Measurements from ENCODE around the gene NOL7. TPM values are rescaled to one million over a fixed set of nuclear protein-coding genes. Genes with fewer than 3 reads are reported as not detected.

The NOL7 gene
- total and polyA plus RNA-seq, 2 of the 8 experiments (the other 6 are each of a cell fraction or from before 2014, with no cell fraction given): 16.4 to 70.4 TPM

GRCh38 chr6:13604135-13604534 is 11.0 kb upstream of the NOL7 start:
- no peaks in the 10 kb centered on the region for H3K79me1 ChIP-seq (ENCODE audit: low read depth, low read length)

More at GRCh38 chr6:13604135-13604534, 11.0 kb upstream of the NOL7 start:
- 89% methylated on average over 4 of the region's 4 CpGs; no CpG with 5 or more reads in 1 of the 2 experiments for WGBS, 2 experiments (ENCODE audit: extremely low coverage in 1 of 2, insufficient coverage in 1 of 2, insufficient read length in 1 of 2, insufficient replicate concordance in 2 of 2, low coverage in 1 of 2, low lambda C conversion rate in 2 of 2, missing lambda C conversion rate in 1 of 2)
- Histone ChIP-seq H2BK12ac (ENCODE audit: low read depth, low read length) (no peak overlapping the region), H3K4me3 (ENCODE audit: extremely low read depth in 1 of 4, insufficient read depth in 2 of 4, low read depth in 3 of 4, low read length in 4 of 4) (no peak overlapping the region), H3K27ac (ENCODE audit: low read depth, low read length) (no peak overlapping the region), H4K8ac (ENCODE audit: extremely low read depth, insufficient read depth, low read length) (no peak overlapping the region), H3K4me1 (replicated peaks in 1 of 4; ENCODE audit: control insufficient read depth in 3 of 4, insufficient read depth in 4 of 4, low read length in 3 of 4) (no peaks in the 10 kb centered on the region), H3K23me2 (ENCODE audit: low read depth, low read length) (no peaks in the 10 kb centered on the region), H2BK120ac (replicated peaks; ENCODE audit: low read depth, low read length) (no peak overlapping the region), H3K18ac (ENCODE audit: extremely low read depth, low read length) (no peak overlapping the region), H2BK20ac (ENCODE audit: low read length) (no peak overlapping the region), H3K14ac (ENCODE audit: insufficient read length) (no peak overlapping the region), H2AFZ (ENCODE audit: low read length) (no peak overlapping the region), H4K20me1 (replicated peaks in 1 of 2; ENCODE audit: control insufficient read depth in 1 of 2, insufficient read depth in 2 of 2, low read length in 2 of 2) (no peaks in the 10 kb centered on the region), H3K79me2 (ENCODE audit: control insufficient read depth in 1 of 2, insufficient read depth in 2 of 2, low read length in 2 of 2) (no peaks in the 10 kb centered on the region), H3K4ac (replicated peaks; ENCODE audit: insufficient read length, low read depth, low read length) (no peak overlapping the region), H2BK5ac (ENCODE audit: low read depth, low read length) (no peak overlapping the region), H3K4me2 (ENCODE audit: insufficient read depth in 1 of 2, low read depth in 2 of 2, low read length in 2 of 2) (no peak overlapping the region), H4K91ac (replicated peaks; ENCODE audit: insufficient read length, low read length) (no peak overlapping the region), H3K9ac (replicated peaks in 1 of 4; ENCODE audit: extremely low read depth in 1 of 4, low read depth in 3 of 4, low read length in 3 of 4) (no peak overlapping the region), H3K56ac (replicated peaks; ENCODE audit: insufficient read length, low read depth, low read length) (no peak overlapping the region), H3K23ac (ENCODE audit: insufficient read length) (no peak overlapping the region), H4K5ac (ENCODE audit: insufficient read length, low read depth, low read length) (no peak overlapping the region), H2BK15ac (ENCODE audit: low read length) (no peak overlapping the region), H3K9me3 (ENCODE audit: insufficient read depth in 2 of 2, low read depth in 1 of 2, low read length in 1 of 2) (no peaks in the 10 kb centered on the region), H3K36me3 (ENCODE audit: control insufficient read depth in 2 of 4, insufficient read depth in 4 of 4, low read length in 3 of 4) (peaks cover 0 to 13% (median 5%) of the 10 kb centered on the region in 4 experiments; a peak in 2 of 8 replicates), H3K27me3 (replicated peaks in 1 of 4; ENCODE audit: control insufficient read depth in 3 of 4, extremely low read depth in 1 of 4, insufficient read depth in 3 of 4, low read length in 3 of 4) (no peaks in the 10 kb centered on the region), H2AK5ac (ENCODE audit: low read depth, low read length) (no peak overlapping the region)
- FAIRE-seq (no peak), DNase-seq (ENCODE audit: low read depth in 1 of 2, low spot score in 2 of 2) (no peak)
- TF ChIP-seq RNF2 (IDR thresholded peaks at IDR 0.05; ENCODE audit: borderline replicate concordance, low read depth, low read length, missing control alignments, poor library complexity, severe bottlenecking): no peak
- TF ChIP-seq SP4 (IDR thresholded peaks at IDR 0.05; ENCODE audit: low read length): no peak
- TF ChIP-seq CEBPB (IDR thresholded peaks at IDR 0.05; ENCODE audit: low read depth, low read length): no peak
- TF ChIP-seq SP1 (IDR thresholded peaks at IDR 0.05; ENCODE audit: low read depth, low read length): no peak
- no peak for TF ChIP-seq TEAD4 (IDR thresholded peaks at IDR 0.05; ENCODE audit: low read depth, low read length)
- TF ChIP-seq SUZ12 (IDR thresholded peaks at IDR 0.05; ENCODE audit: low read length): no peak
- TF ChIP-seq ASH2L (IDR thresholded peaks at IDR 0.05; ENCODE audit: low read length): no peak
- TF ChIP-seq CBX8 (IDR thresholded peaks at IDR 0.05; ENCODE audit: borderline replicate concordance, low read depth, low read length): no peak
- POLR2A ChIA-PET (ENCODE audit: partially characterized antibody): interaction anchor here (1.3 to 1.9 kb wide), 3 partner anchors 9 to 12 kb away, joined by 5 to 8 read pairs (median 7); partner anchors contain the start of gene NOL7
- CTCF ChIA-PET (ENCODE audit: partially characterized antibody): interaction anchor here (0.6 to 2.0 kb wide), 4 partner anchors 9 to 168 kb away, joined by 3 to 8 read pairs (median 4); partner anchors contain the start of gene SIRT5
